T-helper 9 cell (primary cell): ENCODE results near the gene DCHS1.

ENCODE experiments used
- DNase-seq: peaks from one replicate; pipeline ENCODE4 v3.0.0-alpha.2; 2020

Gene DCHS1

GRCh38 chr11:6587360-6587953 is 68.2 kb downstream of the DCHS1 start:
- no peak for DNase-seq

GRCh38 chr11:6586434-6587359 is 68.9 kb downstream of the DCHS1 start:
- no peak for DNase-seq

- DNase-seq, result no peak
Measured at GRCh38 chr11:6584528-6584927, 71.1 kb downstream of the DCHS1 start.

- no peak for DNase-seq
Measured at GRCh38 chr11:6583584-6583983, 72.0 kb downstream of the DCHS1 start.

GRCh38 chr11:6579681-6580080 is 75.9 kb downstream of the DCHS1 start:
- no peak for DNase-seq

GRCh38 chr11:6578134-6578533 is 77.5 kb downstream of the DCHS1 start:
- DNase-seq, result no peak

GRCh38 chr11:6576471-6577373 is 78.9 kb downstream of the DCHS1 start:
- DNase-seq, result no peak

- no peak for DNase-seq
Measured at GRCh38 chr11:6574816-6575715, 80.5 kb downstream of the DCHS1 start.

- DNase-seq, result no peak
Measured at GRCh38 chr11:6572215-6572614, 83.4 kb downstream of the DCHS1 start.

- DNase-seq, result no peak
Measured at GRCh38 chr11:6571434-6572008, 84.1 kb downstream of the DCHS1 start.
